ENCODE measurements around the gene ZCCHC14. TPM values are rescaled to one million over a fixed set of nuclear protein-coding genes. Genes with fewer than 3 reads are reported as not detected.

ZCCHC14 gene
- total RNA-seq, 1 donor from 2014 or later: 16.9 TPM

GRCh38 chr16:87457061-87457611, 35.7 kb downstream of the ZCCHC14 start:
- no peak for DNase-seq

GRCh38 chr16:87454391-87454790, 38.4 kb downstream of the ZCCHC14 start:
- DNase-seq: no peak

- no peak for DNase-seq
These were observed 39.5 kb downstream of the ZCCHC14 start for GRCh38 chr16:87453326-87453725.

- no peak for DNase-seq
These were observed 41.1 kb downstream of the ZCCHC14 start for GRCh38 chr16:87451563-87452210.

GRCh38 chr16:87448866-87449265, 44.0 kb downstream of the ZCCHC14 start:
- DNase-seq: no peak

- DNase-seq: no peak
These were observed 45.5 kb downstream of the ZCCHC14 start for GRCh38 chr16:87447323-87447722.

GRCh38 chr16:87446479-87446878, 46.3 kb downstream of the ZCCHC14 start:
- DNase-seq: no peak

GRCh38 chr16:87445486-87445885, 47.3 kb downstream of the ZCCHC14 start:
- no peak for DNase-seq

- DNase-seq: no peak
These were observed 48.9 kb downstream of the ZCCHC14 start for GRCh38 chr16:87443964-87444363.

- no peak for DNase-seq
These were observed 49.8 kb downstream of the ZCCHC14 start for GRCh38 chr16:87443016-87443415.

- DNase-seq: no peak
These were observed 50.2 kb downstream of the ZCCHC14 start for GRCh38 chr16:87442581-87442966.

GRCh38 chr16:87441886-87442580, 50.8 kb downstream of the ZCCHC14 start:
- DNase-seq: no peak

GRCh38 chr16:87439926-87440325, 52.9 kb downstream of the ZCCHC14 start:
- DNase-seq: no peak

- DNase-seq: no peak
These were observed 54.2 kb downstream of the ZCCHC14 start for GRCh38 chr16:87438611-87438985.

- DNase-seq: no peak
These were observed 54.8 kb downstream of the ZCCHC14 start for GRCh38 chr16:87437911-87438610.

- no peak for DNase-seq
These were observed 55.5 kb downstream of the ZCCHC14 start for GRCh38 chr16:87437327-87437726.

- DNase-seq: no peak
These were observed 56.3 kb downstream of the ZCCHC14 start for GRCh38 chr16:87436225-87437172.

GRCh38 chr16:87435372-87436224, 57.2 kb downstream of the ZCCHC14 start:
- DNase-seq: peak; percentile 60

GRCh38 chr16:87434146-87434667, 58.6 kb downstream of the ZCCHC14 start:
- DNase-seq: peak; percentile 5

- no peak for DNase-seq
These were observed 60.4 kb downstream of the ZCCHC14 start for GRCh38 chr16:87432330-87432915.

Data from skin of body (tissue), 2 donors.